ENCODE measurements around the gene NEO1.

NEO1 gene

GRCh38 chr15:73078722-73079121 is 26.5 kb downstream of the NEO1 start:
- DNase-seq (ENCODE audit: low read depth), result no peak

GRCh38 chr15:73079565-73079964 is 27.3 kb downstream of the NEO1 start:
- DNase-seq (ENCODE audit: low read depth), result no peak

- DNase-seq (ENCODE audit: low read depth), result no peak
Observed at GRCh38 chr15:73081321-73081958, 29.2 kb downstream of the NEO1 start.

GRCh38 chr15:73082812-73083211 is 30.5 kb downstream of the NEO1 start:
- DNase-seq (ENCODE audit: low read depth), result no peak

GRCh38 chr15:73087098-73087497 is 34.8 kb downstream of the NEO1 start:
- DNase-seq (ENCODE audit: low read depth), result no peak

GRCh38 chr15:73105064-73105463 is 52.8 kb downstream of the NEO1 start:
- no peak for DNase-seq (ENCODE audit: low read depth)

GRCh38 chr15:73108676-73109075 is 56.4 kb downstream of the NEO1 start:
- no peak for DNase-seq (ENCODE audit: low read depth)

GRCh38 chr15:73109765-73110164 is 57.5 kb downstream of the NEO1 start:
- DNase-seq (ENCODE audit: low read depth), result no peak

- no peak for DNase-seq (ENCODE audit: low read depth)
Observed at GRCh38 chr15:73110201-73110600, 57.9 kb downstream of the NEO1 start.

- DNase-seq (ENCODE audit: low read depth), result no peak
Observed at GRCh38 chr15:73114064-73114463, 61.8 kb downstream of the NEO1 start.

- no peak for DNase-seq (ENCODE audit: low read depth)
Observed at GRCh38 chr15:73116164-73116563, 63.9 kb downstream of the NEO1 start.

GRCh38 chr15:73118055-73118454 is 65.8 kb downstream of the NEO1 start:
- no peak for DNase-seq (ENCODE audit: low read depth)

- DNase-seq (ENCODE audit: low read depth), result no peak
Observed at GRCh38 chr15:73119478-73119877, 67.2 kb downstream of the NEO1 start.

- DNase-seq (ENCODE audit: low read depth), result no peak
Observed at GRCh38 chr15:73120269-73120668, 68.0 kb downstream of the NEO1 start.

GRCh38 chr15:73125219-73125618 is 73.0 kb downstream of the NEO1 start:
- no peak for DNase-seq (ENCODE audit: low read depth)

GRCh38 chr15:73127302-73127936 is 75.2 kb downstream of the NEO1 start:
- DNase-seq (ENCODE audit: low read depth), result no peak

- DNase-seq (ENCODE audit: low read depth), result no peak
Observed at GRCh38 chr15:73130830-73131229, 78.6 kb downstream of the NEO1 start.

GRCh38 chr15:73134196-73134595 is 81.9 kb downstream of the NEO1 start:
- no peak for DNase-seq (ENCODE audit: low read depth)

GRCh38 chr15:73139041-73139743 is 86.9 kb downstream of the NEO1 start:
- no peak for DNase-seq (ENCODE audit: low read depth)

GRCh38 chr15:73139744-73140553 is 87.7 kb downstream of the NEO1 start:
- DNase-seq (ENCODE audit: low read depth), result no peak

- no peak for DNase-seq (ENCODE audit: low read depth)
Observed at GRCh38 chr15:73141216-73141900, 89.1 kb downstream of the NEO1 start.

Data from stimulated activated CD8-positive, alpha-beta memory T cell treated with anti-CD3 and anti-CD28 coated beads, Interleukin-4, amount 100 ng/mL, for 24 hours (primary cell).